ENCODE measurements around the gene MYOZ3.

The MYOZ3 gene

GRCh38 chr5:150661086-150661485, at the start of gene MYOZ3:
MYOZ3 (plus strand) TSS chr5:150661251; CDS start chr5:150662942, 1,691 bp downstream.
- DNase-seq = no peak

- no peak for DNase-seq
These were observed 48.6 kb upstream of the MYOZ3 start for GRCh38 chr5:150612405-150612804.

- no peak for DNase-seq
These were observed 48.0 kb upstream of the MYOZ3 start for GRCh38 chr5:150612905-150613670.

- DNase-seq = no peak
These were observed 46.9 kb upstream of the MYOZ3 start for GRCh38 chr5:150613991-150614660.

- no peak for DNase-seq
These were observed 46.4 kb upstream of the MYOZ3 start for GRCh38 chr5:150614661-150615060.

- DNase-seq = peak; percentile 48
These were observed 45.8 kb upstream of the MYOZ3 start for GRCh38 chr5:150615141-150615699.

GRCh38 chr5:150616024-150616470, 45.0 kb upstream of the MYOZ3 start:
- no peak for DNase-seq

- peak; percentile 63 for DNase-seq
These were observed 44.5 kb upstream of the MYOZ3 start for GRCh38 chr5:150616506-150616905.

- DNase-seq = no peak
These were observed 42.9 kb upstream of the MYOZ3 start for GRCh38 chr5:150618163-150618562.

- peak; percentile 63 for DNase-seq
These were observed 42.3 kb upstream of the MYOZ3 start for GRCh38 chr5:150618588-150619281.

GRCh38 chr5:150619359-150620230, 41.5 kb upstream of the MYOZ3 start:
- DNase-seq = no peak

GRCh38 chr5:150621301-150621700, 39.8 kb upstream of the MYOZ3 start:
- DNase-seq = no peak

GRCh38 chr5:150622157-150622556, 38.9 kb upstream of the MYOZ3 start:
- no peak for DNase-seq

GRCh38 chr5:150623152-150623877, 37.7 kb upstream of the MYOZ3 start:
- no peak for DNase-seq

- DNase-seq = no peak
These were observed 37.2 kb upstream of the MYOZ3 start for GRCh38 chr5:150623878-150624216.

GRCh38 chr5:150624334-150625163, 36.5 kb upstream of the MYOZ3 start:
- DNase-seq = no peak

- DNase-seq = no peak
These were observed 35.9 kb upstream of the MYOZ3 start for GRCh38 chr5:150625164-150625535.

- no peak for DNase-seq
These were observed 35.0 kb upstream of the MYOZ3 start for GRCh38 chr5:150625831-150626746.

GRCh38 chr5:150626853-150627276, 34.2 kb upstream of the MYOZ3 start:
- DNase-seq = no peak
